SK-N-SH treated with all-trans-retinoic acid at 6 μM for 48 hours (cell line): Measurements from ENCODE around the gene MYO1A.

Experiments
- ATAC-seq: fragments of 200-7000 bp; cut with Tn5 transposase; 3 replicates; pipeline ENCODE4 v1.9.1; 2020; ENCODE audit warnings: mild to moderate bottlenecking, moderate library complexity
- ARNTL ChIP-seq: fragments of 450-650 bp; formaldehyde crosslinking; IDR thresholded peaks from 2 replicates; pipeline ENCODE4 v1.5.0; 2020; ENCODE audit warnings: low read depth, mild to moderate bottlenecking, moderate library complexity, borderline replicate concordance
- CSDC2 ChIP-seq: fragments of 250-450 bp; sonication (Bioruptor Pico); IDR thresholded peaks from 2 replicates; pipeline ENCODE4 v1.5.0; 2020; ENCODE audit warnings: mild to moderate bottlenecking, moderate library complexity
- CSRNP3 ChIP-seq: fragments of 250-450 bp; sonication (Bioruptor Pico); IDR thresholded peaks from 2 replicates; pipeline ENCODE4 v1.5.1; 2021; ENCODE audit warnings: mild to moderate bottlenecking, moderate library complexity
- ISL1 ChIP-seq: fragments of 250-450 bp; sonication (Bioruptor Pico); IDR thresholded peaks from 2 replicates; pipeline ENCODE4 v2.1.2; 2022; ENCODE audit warnings: mild to moderate bottlenecking, moderate library complexity
- OSR1 ChIP-seq: fragments of 250-450 bp; sonication (Bioruptor Pico); IDR thresholded peaks from 2 replicates; pipeline ENCODE4 v1.8.0; 2022; ENCODE audit warnings: moderate library complexity, mild to moderate bottlenecking, inconsistent platforms
- POU6F1 ChIP-seq: fragments of 250-450 bp; sonication (Bioruptor Pico); IDR thresholded peaks from 2 replicates; pipeline ENCODE4 v1.8.0; 2021; ENCODE audit warnings: low read depth, mild to moderate bottlenecking, moderate library complexity, borderline replicate concordance
- PPARA ChIP-seq: fragments of 250-450 bp; sonication (Bioruptor Pico); IDR thresholded peaks from 2 replicates; pipeline ENCODE4 v1.5.0; 2020; ENCODE audit warnings: mild to moderate bottlenecking, borderline replicate concordance
- RARB ChIP-seq: fragments of 250-450 bp; sonication (Bioruptor Pico); IDR thresholded peaks from 2 replicates; pipeline ENCODE4 v1.8.0; 2021; ENCODE audit warnings: mild to moderate bottlenecking, moderate library complexity
- SNAI2 ChIP-seq: fragments of 250-450 bp; sonication (Bioruptor Pico); IDR thresholded peaks from 2 replicates; pipeline ENCODE4 v1.5.0; 2020; ENCODE audit warnings: mild to moderate bottlenecking, moderate library complexity
- TCF4 ChIP-seq: fragments of 250-450 bp; sonication (Bioruptor Pico); IDR thresholded peaks from 2 replicates; pipeline ENCODE4 v1.8.0; 2021; ENCODE audit warnings: mild to moderate bottlenecking, moderate library complexity, borderline replicate concordance
- TOX ChIP-seq: fragments of 250-450 bp; sonication (Bioruptor Pico); IDR thresholded peaks from 2 replicates; pipeline ENCODE4 v1.8.0; 2021; ENCODE audit warnings: mild to moderate bottlenecking, moderate library complexity, borderline replicate concordance
- TSHZ2 ChIP-seq: fragments of 250-450 bp; sonication (Bioruptor Pico); IDR thresholded peaks from 2 replicates; pipeline ENCODE4 v1.5.0; 2020; ENCODE audit warnings: mild to moderate bottlenecking, moderate library complexity
- ZNF565 ChIP-seq: fragments of 450-650 bp; formaldehyde crosslinking; conservative IDR thresholded peaks from 2 replicates; pipeline ENCODE4 v1.5.0; 2020; ENCODE audit warnings: low read depth, mild to moderate bottlenecking, moderate library complexity
- ZNF70 ChIP-seq: fragments of 450-650 bp; formaldehyde crosslinking; IDR thresholded peaks from 2 replicates; pipeline ENCODE4 v1.5.0; 2020; ENCODE audit warnings: mild to moderate bottlenecking, moderate library complexity

MYO1A gene

GRCh38 chr12:57031138-57031725 lies 18.7 kb downstream of the MYO1A start:
- no peak for ATAC-seq
- TF ChIP-seq OSR1 (CRISPR knock-in tag) (no peak), TSHZ2 (CRISPR knock-in tag) (no peak), SNAI2 (CRISPR knock-in tag) (no peak), ARNTL (no peak), TOX (no peak), PPARA (CRISPR knock-in tag) (no peak), RARB (CRISPR knock-in tag) (no peak)

- TF ChIP-seq POU6F1 (no peak), CSRNP3 (no peak), CSDC2 (CRISPR knock-in tag) (no peak), ZNF565 (no peak), ZNF70 (CRISPR knock-in tag) (no peak), SNAI2 (CRISPR knock-in tag) (no peak), TOX (no peak), TCF4 (CRISPR knock-in tag) (no peak), PPARA (CRISPR knock-in tag) (no peak), ISL1 (CRISPR knock-in tag) (no peak)
- TF ChIP-seq, all 23 proteins: peak for 0
- no peak for ATAC-seq
Observed at GRCh38 chr12:57029457-57029856, 20.5 kb downstream of the MYO1A start.

- ATAC-seq: no peak
Observed at GRCh38 chr12:57027805-57028153, 22.1 kb downstream of the MYO1A start.

More at GRCh38 chr12:57027805-57028153, 22.1 kb downstream of the MYO1A start:
- no peak for TF ChIP-seq TOX
- TF ChIP-seq TCF4 (CRISPR knock-in tag): no peak
- TF ChIP-seq ZNF565: no peak
- TF ChIP-seq ZNF70 (CRISPR knock-in tag): no peak
- TF ChIP-seq TSHZ2 (CRISPR knock-in tag): no peak
